SK-N-SH (cell line): ENCODE results near the gene NLGN3. TPM values are rescaled to one million over a fixed set of nuclear protein-coding genes. Genes with fewer than 3 reads are reported as not detected.

Source experiments
- CTCF ChIA-PET: fragments of 300-600, 350-600 bp; formaldehyde crosslinking; extraction: SDS; loops from one replicate; lab custom pipeline; 2021; lab: Yijun Ruan, JAX
- POLR2A ChIA-PET: fragments of 350-600 bp; sonication (Branson Sonifier 250); formaldehyde crosslinking; extraction: SDS; loops from one replicate; lab custom pipeline; 2020; ENCODE audit warnings: antibody characterized with exemption, inconsistent platforms; lab: Yijun Ruan, JAX
- DNase-seq: peaks from one replicate; pipeline ENCODE4 v3.0.0; 2012
- H2AFZ ChIP-seq: fragments of 200-600 bp; sonication (generic); 2 replicates; pipeline ENCODE4 v1.8.1; 2016; ENCODE audit warnings: antibody characterized with exemption, mild to moderate bottlenecking, low read depth
- H3F3A ChIP-seq: fragments of 200-600 bp; sonication (generic); replicated peaks from 2 replicates; pipeline ENCODE3; 2016; ENCODE audit warnings: antibody characterized with exemption, mild to moderate bottlenecking; ENCODE audit not compliant: insufficient read depth
- H3K27ac ChIP-seq, 2 experiments: fragments of 200-500 bp in 1 of 2; fragments of 200-600 bp in 1 of 2; sonication (Bioruptor generic) in 1 of 2; sonication (generic), shearing (Covaris generic) in 1 of 2; 2 replicates each; pipeline versions ENCODE4 v1.5.1 to v1.6.1; 2014 to 2016; ENCODE audit warnings: low read depth in 2 of 2, inconsistent platforms in 1 of 2, low read length in 1 of 2, mild to moderate bottlenecking in 1 of 2, mixed read lengths in 1 of 2
- H3K27me3 ChIP-seq: fragments of 200-600 bp; sonication (generic), shearing (Covaris generic); 2 replicates; pipeline ENCODE4 v1.6.1; 2016; ENCODE audit warnings: mixed run types; ENCODE audit not compliant: insufficient read depth
- H3K36me3 ChIP-seq, 2 experiments: fragments of 200-500 bp in 1 of 2; fragments of 200-600 bp in 1 of 2; sonication (Bioruptor generic) in 1 of 2; sonication (generic) in 1 of 2; replicated peaks in 1 of 2; 2 replicates each; pipeline versions ENCODE3 to v1.5.1; 2014 to 2016; ENCODE audit warnings: low read length in 1 of 2, mild to moderate bottlenecking in 1 of 2; ENCODE audit not compliant: insufficient read depth in 2 of 2, control insufficient read depth in 1 of 2
- H3K4me1 ChIP-seq, 2 experiments: fragments of 200-500 bp in 1 of 2; fragments of 200-600 bp in 1 of 2; sonication (Bioruptor generic) in 1 of 2; sonication (generic), shearing (Covaris generic) in 1 of 2; 2 replicates each; pipeline versions ENCODE4 v1.5.1 to v1.6.1; 2014 to 2016; ENCODE audit warnings: low read depth in 1 of 2, low read length in 1 of 2, mixed run types in 1 of 2; ENCODE audit not compliant: insufficient read depth in 2 of 2, control insufficient read depth in 1 of 2
- H3K4me2 ChIP-seq: fragments of 200-600 bp; sonication (generic), shearing (Covaris generic); 2 replicates; pipeline ENCODE4 v1.6.1; 2017; ENCODE audit warnings: mixed run types
- H3K4me3 ChIP-seq, 2 experiments: fragments of 200-500 bp in 1 of 2; fragments of 200-600 bp in 1 of 2; sonication (Bioruptor generic) in 1 of 2; sonication (generic), shearing (Covaris generic) in 1 of 2; 2 replicates each; pipeline versions ENCODE4 v1.5.1 to v1.8.1; 2014 to 2016; ENCODE audit warnings: low read depth in 2 of 2, inconsistent platforms in 1 of 2, low read length in 1 of 2, mild to moderate bottlenecking in 1 of 2, mixed read lengths in 1 of 2, moderate library complexity in 1 of 2
- H3K79me2 ChIP-seq: fragments of 200-600 bp; sonication (generic); 2 replicates; pipeline ENCODE4 v1.8.1; 2017; ENCODE audit warnings: mild to moderate bottlenecking; ENCODE audit not compliant: insufficient read depth
- H3K9ac ChIP-seq: fragments of 200-600 bp; sonication (generic); 2 replicates; pipeline ENCODE4 v1.6.1; 2017; ENCODE audit warnings: mixed run types
- H3K9me2 ChIP-seq: fragments of 200-600 bp; sonication (generic); 2 replicates; pipeline ENCODE4 v1.6.1; 2017; ENCODE audit warnings: mixed run types
- H3K9me3 ChIP-seq: fragments of 200-600 bp; sonication (generic); 2 replicates; pipeline ENCODE4 v1.6.1; 2017; ENCODE audit warnings: mixed run types, mild to moderate bottlenecking, moderate library complexity
- H4K20me1 ChIP-seq: fragments of 200-600 bp; sonication (generic); 2 replicates; pipeline ENCODE4 v1.6.1; 2017; ENCODE audit warnings: mild to moderate bottlenecking, mixed run types; ENCODE audit not compliant: insufficient read depth
- CHD2 ChIP-seq: fragments of 150-350 bp; IDR thresholded peaks from 2 replicates; pipeline ENCODE4 v1.6.1; 2018; ENCODE audit warnings: low read length; ENCODE audit not compliant: partially characterized antibody
- EZH2phosphoT487 ChIP-seq: fragments of 200-600 bp; sonication (generic); IDR thresholded peaks from 2 replicates; pipeline ENCODE4 v1.6.1; 2017; ENCODE audit warnings: low read depth, mixed run types, mild to moderate bottlenecking, antibody characterized with exemption, moderate library complexity, borderline replicate concordance
- FOXJ3 ChIP-seq: sonication (generic); formaldehyde crosslinking; IDR thresholded peaks from 2 replicates; pipeline ENCODE4 v1.5.1; 2020; ENCODE audit warnings: mild to moderate bottlenecking, missing genetic modification reagents
- GABPA ChIP-seq: IDR thresholded peaks from 2 replicates; pipeline ENCODE4 v1.4.0; 2012; ENCODE audit warnings: low read depth, mild to moderate bottlenecking
- MEF2A ChIP-seq: IDR thresholded peaks from 2 replicates; pipeline ENCODE4 v1.4.0; 2012; ENCODE audit warnings: low read depth, borderline replicate concordance
- NFIC ChIP-seq: IDR thresholded peaks from 2 replicates; pipeline ENCODE4 v1.4.0; 2012; ENCODE audit warnings: borderline replicate concordance
- REST ChIP-seq: IDR thresholded peaks from 2 replicates; pipeline ENCODE4 v1.6.1; 2012; ENCODE audit warnings: mild to moderate bottlenecking, low read depth, low read length, moderate library complexity
- TAF1 ChIP-seq: IDR thresholded peaks from 2 replicates; pipeline ENCODE4 v1.6.1; 2012; ENCODE audit warnings: low read depth, mild to moderate bottlenecking, low read length, moderate library complexity, borderline replicate concordance
- TEAD4 ChIP-seq: IDR thresholded peaks from 2 replicates; pipeline ENCODE4 v1.4.0; 2012; ENCODE audit warnings: mild to moderate bottlenecking, borderline replicate concordance; ENCODE audit not compliant: insufficient read depth
- YY1 ChIP-seq: IDR thresholded peaks from 2 replicates; pipeline ENCODE4 v1.4.0; 2012; ENCODE audit warnings: low read depth, mild to moderate bottlenecking
- WGBS: methylation state at CpG from one replicate; pipeline ENCODE4 v1.1.6; 2017; ENCODE audit warnings: low lambda C conversion rate; 5-methylcytosine and 5-hydroxymethylcytosine counted together
- polyA plus RNA-seq, 3 experiments: library from polyadenylated mRNA; depleted of rRNA; stranded (reverse); fragments of >200 nt; gene quantifications; 2 replicates each; pipeline ENCODE4 v1.2.3, GENCODE V29; 2012
- TF ChIP-seq, protein P1 (sequence below): IDR thresholded peaks from 2 replicates; pipeline ENCODE4 v1.4.0; 2012; ENCODE audit warnings: low read depth, borderline replicate concordance
- TF ChIP-seq, protein P2 (sequence below): IDR thresholded peaks from 2 replicates; pipeline ENCODE4 v1.4.0; 2012; ENCODE audit warnings: low read depth, borderline replicate concordance

Gene NLGN3
- polyA plus RNA-seq, 1 of the 3 experiments (the other 2 are of a cell fraction), result 5.3 TPM

GRCh38 chrX:71143508-71143907 lies 1.1 kb upstream of the NLGN3 start:
- no peaks in the 10 kb centered on the region for H3K79me2 ChIP-seq
- H3K9me2 ChIP-seq, result no peaks in the 10 kb centered on the region
- H3F3A ChIP-seq, result peaks cover 10% of the 10 kb centered on the region
- 69% methylated on average over 6 of the region's 6 CpGs for WGBS
- no peaks in the 10 kb centered on the region for H4K20me1 ChIP-seq
- no peaks in the 10 kb centered on the region; the same call in 1 of the 2 replicates for H3K27me3 ChIP-seq
- H3K9me3 ChIP-seq, result no peaks in the 10 kb centered on the region
- no peak overlapping the region for H3K9ac ChIP-seq
- no peak overlapping the region for H3K4me2 ChIP-seq
- peaks cover 0 to 4% of the 10 kb centered on the region in 2 experiments; a peak in 1 of 4 replicates for H3K4me1 ChIP-seq
- DNase-seq, result no peak
- ChIA-PET POLR2A (no interaction called here), CTCF (interaction anchor here (0.7 to 1.5 kb wide), 3 partner anchors 14 to 493 kb away, joined by 3 to 4 read pairs (median 4); no protein-coding TSS in a partner anchor)
- peaks cover 0 to 9% of the 10 kb centered on the region in 2 experiments for H3K36me3 ChIP-seq
- no peak overlapping the region for H3K27ac ChIP-seq
- no peak overlapping the region for H3K4me3 ChIP-seq
- no peak for TF ChIP-seq YY1
- TF ChIP-seq, protein P1, sequence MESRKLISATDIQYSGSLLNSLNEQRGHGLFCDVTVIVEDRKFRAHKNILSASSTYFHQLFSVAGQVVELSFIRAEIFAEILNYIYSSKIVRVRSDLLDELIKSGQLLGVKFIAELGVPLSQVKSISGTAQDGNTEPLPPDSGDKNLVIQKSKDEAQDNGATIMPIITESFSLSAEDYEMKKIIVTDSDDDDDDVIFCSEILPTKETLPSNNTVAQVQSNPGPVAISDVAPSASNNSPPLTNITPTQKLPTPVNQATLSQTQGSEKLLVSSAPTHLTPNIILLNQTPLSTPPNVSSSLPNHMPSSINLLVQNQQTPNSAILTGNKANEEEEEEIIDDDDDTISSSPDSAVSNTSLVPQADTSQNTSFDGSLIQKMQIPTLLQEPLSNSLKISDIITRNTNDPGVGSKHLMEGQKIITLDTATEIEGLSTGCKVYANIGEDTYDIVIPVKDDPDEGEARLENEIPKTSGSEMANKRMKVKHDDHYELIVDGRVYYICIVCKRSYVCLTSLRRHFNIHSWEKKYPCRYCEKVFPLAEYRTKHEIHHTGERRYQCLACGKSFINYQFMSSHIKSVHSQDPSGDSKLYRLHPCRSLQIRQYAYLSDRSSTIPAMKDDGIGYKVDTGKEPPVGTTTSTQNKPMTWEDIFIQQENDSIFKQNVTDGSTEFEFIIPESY, result no peak
- TF ChIP-seq GABPA, result no peak
- TF ChIP-seq MEF2A, result no peak
- TF ChIP-seq, protein P2, sequence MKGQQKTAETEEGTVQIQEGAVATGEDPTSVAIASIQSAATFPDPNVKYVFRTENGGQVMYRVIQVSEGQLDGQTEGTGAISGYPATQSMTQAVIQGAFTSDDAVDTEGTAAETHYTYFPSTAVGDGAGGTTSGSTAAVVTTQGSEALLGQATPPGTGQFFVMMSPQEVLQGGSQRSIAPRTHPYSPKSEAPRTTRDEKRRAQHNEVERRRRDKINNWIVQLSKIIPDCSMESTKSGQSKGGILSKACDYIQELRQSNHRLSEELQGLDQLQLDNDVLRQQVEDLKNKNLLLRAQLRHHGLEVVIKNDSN, result no peak
- TF ChIP-seq REST, result no peak
- no peak for TF ChIP-seq TEAD4
- TF ChIP-seq CHD2, result no peak
- TF ChIP-seq EZH2phosphoT487, result no peak
- TF ChIP-seq TAF1, result no peak
- no peak for TF ChIP-seq FOXJ3 (CRISPR knock-in tag)
- TF ChIP-seq NFIC, result no peak
- H2AFZ ChIP-seq, result no peak overlapping the region
